ENCODE measurements around the gene CDH8.

GRCh38 chr16:62051942-62052341 lies 15.7 kb upstream of the CDH8 start:
- TF ChIP-seq CTCF (IDR thresholded peaks at IDR 0.05) (no peak), RAD21 (conservative IDR thresholded peaks at IDR 0.05 in 1 of 2, IDR thresholded peaks at IDR 0.05 in 1 of 2) (no peak), ELK1 (IDR thresholded peaks at IDR 0.05; ENCODE audit: low read depth, low read length) (no peak), KDM1A (IDR thresholded peaks at IDR 0.05; ENCODE audit: low read depth) (no peak)
